Upper lobe of right lung (tissue), 1 donor: ENCODE results near the gene SHISAL2A. TPM values are rescaled to one million over a fixed set of nuclear protein-coding genes. Genes with fewer than 3 reads are reported as not detected.

Source experiments
- ATAC-seq: fragments of 200-7000 bp; cut with Tn5 transposase; one replicate; pipeline ENCODE4 v1.9.1; 2020; ENCODE audit warnings: mild to moderate bottlenecking, moderate library complexity
- DNase-seq: peaks from one replicate; pipeline ENCODE4 v3.0.0-alpha.2; 2020
- H3K27ac ChIP-seq: fragments of 200-600 bp; one replicate; pipeline ENCODE4 v1.8.0; 2022
- H3K27me3 ChIP-seq: fragments of 200-600 bp; one replicate; pipeline ENCODE4 v1.8.0; 2022; ENCODE audit warnings: mild to moderate bottlenecking
- H3K36me3 ChIP-seq: fragments of 200-600 bp; one replicate; pipeline ENCODE4 v1.8.0; 2022
- H3K4me1 ChIP-seq: fragments of 200-600 bp; one replicate; pipeline ENCODE4 v1.8.0; 2022
- H3K4me3 ChIP-seq: fragments of 200-600 bp; one replicate; pipeline ENCODE4 v1.8.0; 2022; ENCODE audit warnings: mild to moderate bottlenecking
- H3K9me3 ChIP-seq: fragments of 200-600 bp; one replicate; pipeline ENCODE4 v1.8.0; 2022
- intact Hi-C: fragments of 100-400 bp; cut with DNase I; formaldehyde crosslinking; loops from one replicate; pipeline ENCODE4 v1.11.0; 2022
- total RNA-seq: library from RNA; stranded (reverse); fragmentation: NEBNext Ultra II Directional; extraction: Animal tissue kit (Norgen Biotek cat#: 25700); gene quantifications from one replicate; pipeline ENCODE4 v1.2.1, GENCODE V29; 2021
- TF ChIP-seq, protein P1 (sequence below): fragments of 200-600 bp; IDR thresholded peaks from one replicate; pipeline ENCODE4 v1.8.0; 2022; ENCODE audit warnings: antibody characterized with exemption
- donor health status: DM: no; HTN: yes; CAD: no; lungs with severe emphysema.

The SHISAL2A gene
- total RNA-seq, 1 donor from 2014 or later, result 0.81 TPM

DNA sequence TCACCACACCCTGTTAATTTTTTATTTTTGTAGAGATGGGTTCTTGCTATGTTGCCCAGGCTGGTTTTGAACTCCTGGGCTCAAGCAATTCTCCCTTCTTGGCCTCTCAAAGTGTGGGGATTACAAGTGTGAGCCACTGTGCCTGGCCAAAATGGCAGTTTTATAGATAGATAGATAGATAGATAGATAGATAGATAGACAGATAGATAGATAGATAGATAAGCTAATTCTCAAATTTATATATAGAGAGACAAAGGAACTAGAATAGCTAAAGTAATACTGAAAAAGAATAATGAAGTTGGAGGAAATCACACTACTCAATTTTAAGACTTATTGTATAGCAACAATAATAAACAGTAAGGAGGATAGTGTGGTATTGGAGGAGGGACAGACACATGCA is 21.1 kb downstream of the SHISAL2A start:
- intact Hi-C loops, result no loop called here
- no peak overlapping the region for H3K4me3 ChIP-seq
- H3K4me1 ChIP-seq, result no peaks in the 10 kb centered on the region
- ATAC-seq (no peak), DNase-seq (no peak)
- no peak overlapping the region for H3K27ac ChIP-seq
- H3K27me3 ChIP-seq, result no peaks in the 10 kb centered on the region
- H3K9me3 ChIP-seq, result no peaks in the 10 kb centered on the region
- no peaks in the 10 kb centered on the region for H3K36me3 ChIP-seq
- TF ChIP-seq, protein P1, sequence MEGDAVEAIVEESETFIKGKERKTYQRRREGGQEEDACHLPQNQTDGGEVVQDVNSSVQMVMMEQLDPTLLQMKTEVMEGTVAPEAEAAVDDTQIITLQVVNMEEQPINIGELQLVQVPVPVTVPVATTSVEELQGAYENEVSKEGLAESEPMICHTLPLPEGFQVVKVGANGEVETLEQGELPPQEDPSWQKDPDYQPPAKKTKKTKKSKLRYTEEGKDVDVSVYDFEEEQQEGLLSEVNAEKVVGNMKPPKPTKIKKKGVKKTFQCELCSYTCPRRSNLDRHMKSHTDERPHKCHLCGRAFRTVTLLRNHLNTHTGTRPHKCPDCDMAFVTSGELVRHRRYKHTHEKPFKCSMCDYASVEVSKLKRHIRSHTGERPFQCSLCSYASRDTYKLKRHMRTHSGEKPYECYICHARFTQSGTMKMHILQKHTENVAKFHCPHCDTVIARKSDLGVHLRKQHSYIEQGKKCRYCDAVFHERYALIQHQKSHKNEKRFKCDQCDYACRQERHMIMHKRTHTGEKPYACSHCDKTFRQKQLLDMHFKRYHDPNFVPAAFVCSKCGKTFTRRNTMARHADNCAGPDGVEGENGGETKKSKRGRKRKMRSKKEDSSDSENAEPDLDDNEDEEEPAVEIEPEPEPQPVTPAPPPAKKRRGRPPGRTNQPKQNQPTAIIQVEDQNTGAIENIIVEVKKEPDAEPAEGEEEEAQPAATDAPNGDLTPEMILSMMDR, result no peak

DNA sequence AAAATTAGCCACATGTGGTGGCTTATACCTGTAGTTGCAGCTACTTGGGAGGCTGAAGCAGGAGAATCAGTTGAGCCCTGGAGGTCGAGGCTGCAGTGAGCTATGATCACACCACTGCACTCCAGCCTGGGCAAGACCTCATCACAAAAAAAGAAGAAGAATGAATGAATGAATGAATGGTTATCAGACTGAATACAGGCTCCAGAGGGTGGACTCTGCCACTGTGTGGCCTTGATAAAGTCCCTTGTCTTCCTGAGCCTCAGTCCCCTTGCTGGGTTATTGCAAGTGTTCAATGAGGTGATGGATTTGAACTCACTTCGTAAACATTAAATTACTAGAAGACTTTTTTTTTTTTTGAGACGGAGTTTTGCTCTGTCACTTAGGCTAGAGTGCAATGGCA is 24.7 kb downstream of the SHISAL2A start:
- Histone ChIP-seq H3K27ac (no peak overlapping the region), H3K9me3 (no peaks in the 10 kb centered on the region), H3K4me3 (no peak overlapping the region), H3K36me3 (no peaks in the 10 kb centered on the region), H3K4me1 (no peaks in the 10 kb centered on the region), H3K27me3 (no peaks in the 10 kb centered on the region)
- TF ChIP-seq, protein P1, result no peak
- DNase-seq (no peak), ATAC-seq (no peak)
- intact Hi-C loops, result no loop called here

DNA sequence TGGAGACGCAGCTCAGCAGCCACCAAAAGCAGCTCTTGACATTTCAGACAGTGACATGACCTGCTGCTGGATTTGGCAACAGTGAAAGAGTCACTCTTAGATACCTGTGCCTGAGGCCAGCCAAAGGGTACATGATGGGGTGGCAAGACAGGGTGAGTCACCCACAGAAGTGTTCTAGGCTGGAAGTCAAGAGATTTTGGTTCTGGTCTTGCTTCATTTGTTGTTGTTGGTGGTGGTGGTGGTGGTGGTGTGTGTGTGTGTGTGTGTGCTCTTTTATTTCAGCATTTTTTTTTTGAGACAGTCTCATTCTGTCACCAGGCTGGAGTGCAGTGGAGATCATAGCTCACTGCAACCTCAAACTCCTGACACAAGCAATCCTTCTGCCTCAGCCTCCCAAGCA is 25.8 kb downstream of the SHISAL2A start:
- TF ChIP-seq, protein P1, result no peak
- intact Hi-C loops, result no loop called here
- ATAC-seq (peak; percentile 46), DNase-seq (no peak)
- Histone ChIP-seq H3K27me3 (no peaks in the 10 kb centered on the region), H3K36me3 (no peaks in the 10 kb centered on the region), H3K27ac (no peak overlapping the region), H3K4me1 (no peaks in the 10 kb centered on the region), H3K4me3 (no peak overlapping the region), H3K9me3 (no peaks in the 10 kb centered on the region)

DNA sequence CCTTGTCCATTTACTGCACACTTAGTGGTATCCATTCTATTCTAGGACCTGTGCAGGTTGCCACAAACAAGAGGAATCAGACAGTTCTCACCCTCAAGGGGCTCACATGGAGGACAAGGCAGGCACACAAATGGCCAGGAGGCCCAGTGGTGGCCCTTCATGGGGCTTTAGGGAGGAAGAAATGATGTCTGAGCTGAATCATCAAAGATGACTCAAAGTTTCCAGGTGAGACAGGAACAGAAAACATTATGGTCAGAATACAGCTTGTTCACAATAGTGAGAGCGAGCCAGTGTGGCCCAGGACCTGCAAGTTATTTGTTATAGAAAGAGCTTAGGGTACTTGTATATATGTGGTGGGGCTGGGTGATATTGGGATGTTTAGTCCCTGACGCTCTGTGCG is 26.4 kb downstream of the SHISAL2A start:
- Histone ChIP-seq H3K27ac (no peak overlapping the region), H3K4me3 (no peak overlapping the region), H3K9me3 (no peaks in the 10 kb centered on the region), H3K27me3 (no peaks in the 10 kb centered on the region), H3K36me3 (no peaks in the 10 kb centered on the region), H3K4me1 (no peaks in the 10 kb centered on the region)
- TF ChIP-seq, protein P1, result no peak
- ATAC-seq (no peak), DNase-seq (no peak)
- intact Hi-C loops, result no loop called here

DNA sequence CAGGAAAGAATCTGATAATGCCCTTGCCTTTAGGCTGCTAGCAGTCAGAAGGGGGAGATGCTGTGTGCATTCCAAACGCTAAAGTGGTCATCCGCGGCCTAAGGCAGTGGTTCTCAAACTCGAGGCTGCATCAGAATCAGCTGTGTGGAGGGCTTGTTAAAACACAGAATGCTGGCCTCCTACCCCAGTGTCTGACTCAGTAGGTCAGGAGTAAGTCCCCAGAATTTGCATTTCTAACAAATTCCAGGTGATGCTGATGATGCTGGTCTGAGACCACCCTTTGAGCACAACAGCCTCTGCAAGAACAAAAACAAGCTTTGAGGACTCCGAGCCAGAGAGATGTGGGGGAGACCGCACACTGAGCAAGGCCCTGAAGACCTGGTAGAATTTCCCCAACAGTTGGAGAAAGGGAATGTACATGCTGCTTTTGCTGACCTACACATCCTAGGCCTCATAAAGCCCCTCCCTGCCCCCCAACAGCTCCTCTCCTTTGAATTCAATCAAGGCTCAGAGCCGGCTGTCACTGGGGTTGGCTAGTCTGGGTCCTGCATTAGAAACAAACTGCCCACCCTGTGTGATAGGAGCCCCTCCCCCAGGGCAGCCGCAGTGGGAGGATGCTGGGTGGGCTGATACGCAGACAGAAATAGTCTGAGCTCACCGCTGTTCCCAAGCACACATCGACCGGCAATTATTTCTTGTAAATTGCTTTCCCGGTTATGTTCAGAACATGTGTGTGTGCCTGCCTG is 27.1 kb downstream of the SHISAL2A start:
- Histone ChIP-seq H3K4me3 (no peak overlapping the region), H3K4me1 (no peaks in the 10 kb centered on the region), H3K36me3 (no peaks in the 10 kb centered on the region), H3K27me3 (no peaks in the 10 kb centered on the region), H3K9me3 (no peaks in the 10 kb centered on the region), H3K27ac (no peak overlapping the region)
- TF ChIP-seq, protein P1, result no peak
- intact Hi-C loops, result no loop called here
- no peak for ATAC-seq
- DNase-seq, result no peak

DNA sequence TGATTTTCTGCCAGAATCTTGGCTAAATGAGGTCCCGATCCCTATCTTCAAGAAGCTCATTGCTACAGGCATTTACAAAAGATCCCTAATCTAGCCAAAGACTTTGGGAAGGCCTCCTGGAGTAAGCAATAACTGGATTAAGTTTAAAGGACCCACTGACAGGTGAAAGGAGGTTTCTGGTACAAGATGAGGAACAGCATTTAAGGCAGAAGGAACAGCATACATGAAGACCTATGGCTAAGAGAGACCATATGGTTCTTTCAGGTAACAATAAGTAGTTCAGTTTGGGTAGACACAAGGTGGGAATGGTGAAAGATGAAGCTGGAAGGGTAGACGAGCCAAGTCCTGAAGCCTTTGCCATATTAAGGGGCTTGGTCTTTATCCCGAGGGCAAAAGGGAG is 27.8 kb downstream of the SHISAL2A start:
- intact Hi-C loops, result no loop called here
- H3K27me3 ChIP-seq, result no peaks in the 10 kb centered on the region

More for the DNA sequence above, 27.8 kb downstream of the SHISAL2A start:
- no peak for DNase-seq
- H3K36me3 ChIP-seq, result no peaks in the 10 kb centered on the region
- TF ChIP-seq, protein P1, result no peak
- no peak for ATAC-seq
- H3K9me3 ChIP-seq, result no peaks in the 10 kb centered on the region
- no peak overlapping the region for H3K4me3 ChIP-seq
- H3K27ac ChIP-seq, result no peak overlapping the region
- H3K4me1 ChIP-seq, result no peaks in the 10 kb centered on the region
